ENCODE results near the gene MAN2B2. TPM values are rescaled to one million over a fixed set of nuclear protein-coding genes. Genes with fewer than 3 reads are reported as not detected.

The MAN2B2 gene
- total and polyA plus RNA-seq, 9 donors, result 19.1 to 49.2 (median 40.0) TPM

- 92 to 94% (median 93%) methylated on average over 8 of the region's 8 CpGs for WGBS, 3 donors
- H3K27ac ChIP-seq, result no peak overlapping the region
- TF ChIP-seq CTCF (IDR thresholded peaks at IDR 0.05), result no peak
- TF ChIP-seq EP300 (IDR thresholded peaks at IDR 0.05), result no peak
- no peak for TF ChIP-seq POLR2A (IDR thresholded peaks at IDR 0.05)
- no peak overlapping the region for H3K4me3 ChIP-seq
- no peaks in the 10 kb centered on the region for H3K36me3 ChIP-seq
- DNase-seq, result no peak
- intact Hi-C loops (cut with DNase I), result no loop called here
- no peaks in the 10 kb centered on the region for H3K9me3 ChIP-seq
- H3K27me3 ChIP-seq, result no peaks in the 10 kb centered on the region
- no peaks in the 10 kb centered on the region for H3K4me1 ChIP-seq (ENCODE audit: insufficient read depth)
Measured at GRCh38 chr4:6527259-6527658, 47.7 kb upstream of the MAN2B2 start.

GRCh38 chr4:6527683-6528595, 47.0 kb upstream of the MAN2B2 start:
- DNase-seq, result no peak
- Histone ChIP-seq H3K4me3 (no peak overlapping the region), H3K9me3 (no peaks in the 10 kb centered on the region), H3K36me3 (no peaks in the 10 kb centered on the region), H3K27ac (no peak overlapping the region), H3K27me3 (no peaks in the 10 kb centered on the region), H3K4me1 (ENCODE audit: insufficient read depth) (no peaks in the 10 kb centered on the region)
- TF ChIP-seq CTCF (IDR thresholded peaks at IDR 0.05), result no peak
- TF ChIP-seq POLR2A (IDR thresholded peaks at IDR 0.05), result no peak
- no peak for TF ChIP-seq EP300 (IDR thresholded peaks at IDR 0.05)
- 87 to 92% (median 89%) methylated on average over 24 to 26 of the region's 26 CpGs for WGBS, 3 donors
- intact Hi-C loops (cut with DNase I), result no loop called here

GRCh38 chr4:6529021-6529420, 46.0 kb upstream of the MAN2B2 start:
- intact Hi-C loops (cut with DNase I), result no loop called here
- 59 to 70% (median 61%) methylated on average over 10 of the region's 10 CpGs for WGBS, 3 donors
- DNase-seq, result no peak

GRCh38 chr4:6530301-6530700, 44.7 kb upstream of the MAN2B2 start:
- TF ChIP-seq POLR2A (IDR thresholded peaks at IDR 0.05) (no peak), EP300 (IDR thresholded peaks at IDR 0.05) (no peak), CTCF (IDR thresholded peaks at IDR 0.05) (no peak)
- Histone ChIP-seq H3K27me3 (no peaks in the 10 kb centered on the region), H3K4me3 (no peak overlapping the region), H3K4me1 (ENCODE audit: insufficient read depth) (no peaks in the 10 kb centered on the region), H3K9me3 (no peaks in the 10 kb centered on the region), H3K36me3 (no peaks in the 10 kb centered on the region), H3K27ac (no peak overlapping the region)
- no peak for DNase-seq
- 88 to 94% (median 92%) methylated on average over 15 of the region's 15 CpGs for WGBS, 3 donors
- intact Hi-C loops (cut with DNase I), result no loop called here

More at GRCh38 chr4:6529021-6529420, 46.0 kb upstream of the MAN2B2 start:
- TF ChIP-seq EP300 (IDR thresholded peaks at IDR 0.05), result no peak
- TF ChIP-seq POLR2A (IDR thresholded peaks at IDR 0.05), result no peak
- no peak for TF ChIP-seq CTCF (IDR thresholded peaks at IDR 0.05)
- H3K9me3 ChIP-seq, result no peaks in the 10 kb centered on the region
- H3K27ac ChIP-seq, result no peak overlapping the region
- H3K27me3 ChIP-seq, result no peaks in the 10 kb centered on the region
- H3K36me3 ChIP-seq, result no peaks in the 10 kb centered on the region
- H3K4me1 ChIP-seq (ENCODE audit: insufficient read depth), result no peaks in the 10 kb centered on the region
- no peak overlapping the region for H3K4me3 ChIP-seq
